Body of pancreas (tissue), 4 donors: ENCODE measurements around the gene NOX1. TPM values are rescaled to one million over a fixed set of nuclear protein-coding genes. Genes with fewer than 3 reads are reported as not detected.
A peak's percentile ranks its signal among the peaks of the same experiment; 100 is the strongest.

ENCODE experiments used
- ATAC-seq: fragments of 150-250 bp; one replicate; pipeline ENCODE4 v1.9.1; 2016
- DNase-seq, 4 donors: peaks; one replicate each; pipeline ENCODE4 v3.0.0-alpha.2; 2019
- H3K27ac ChIP-seq, 4 donors: fragments of 200-600 bp; sonication (generic); 1 replicate in 3 of 4; 2 replicates in 1 of 4; pipeline versions ENCODE4 v1.5.1 to v1.6.1; 2016 to 2019; ENCODE audit warnings: mild to moderate bottlenecking in 1 of 4, mixed read lengths in 1 of 4, moderate library complexity in 1 of 4
- H3K27me3 ChIP-seq, 2 donors: fragments of 200-600 bp; sonication (generic); one replicate each; pipeline ENCODE4 v1.6.0; 2016; ENCODE audit warnings: mild to moderate bottlenecking in 1 of 2
- H3K36me3 ChIP-seq, 2 donors: fragments of 200-600 bp; sonication (generic); replicated peaks in 1 of 2; 2 replicates each; pipeline ENCODE4 v1.5.1; 2016; ENCODE audit warnings: low read depth in 2 of 2; ENCODE audit not compliant: insufficient read depth in 1 of 2
- H3K4me1 ChIP-seq: fragments of 200-600 bp; sonication (generic); one replicate; pipeline ENCODE4 v1.6.0; 2016
- H3K4me3 ChIP-seq, 2 donors: fragments of 200-600 bp; sonication (generic); 1 replicate in 1 of 2; 2 replicates in 1 of 2; pipeline ENCODE4 v1.5.1; 2016 to 2019
- H3K9me3 ChIP-seq, 3 donors: fragments of 200-600 bp; sonication (generic); 1 replicate in 2 of 3; 2 replicates in 1 of 3; pipeline ENCODE4 v1.5.1; 2016
- CTCF ChIP-seq, 7 experiments: fragments of 450-650 bp in 4 of 7; fragments of 200-600 bp in 3 of 7; sonication (generic) in 3 of 7; IDR thresholded peaks; one replicate each; pipeline ENCODE4 v1.5.1; 2016 to 2019; ENCODE audit warnings: antibody characterized with exemption in 7 of 7
- POLR2A ChIP-seq, 3 donors: fragments of 450-650 bp; IDR thresholded peaks; one replicate each; pipeline ENCODE4 v1.6.1; 2016; ENCODE audit warnings: antibody characterized with exemption in 3 of 3, mild to moderate bottlenecking in 2 of 3
- WGBS, 2 donors: methylation state at CpG; one replicate each; pipeline ENCODE4 v1.1.5; 2017; 5-methylcytosine and 5-hydroxymethylcytosine counted together
- intact Hi-C: fragments of 100-400 bp; cut with DNase I; formaldehyde crosslinking; loops from one replicate; pipeline ENCODE4 v1.15.1; 2023
- total RNA-seq, 2 donors: library from RNA; depleted of rRNA; stranded (reverse); fragments of >200 nt; gene quantifications; one replicate each; pipeline ENCODE4 v1.1.0, GENCODE V29; 2016

Gene NOX1
- total RNA-seq, 2 donors from 2014 or later = not detected

- Histone ChIP-seq H3K27ac (no peak overlapping the region), H3K4me1 (no peaks in the 10 kb centered on the region), H3K36me3 (no peaks in the 10 kb centered on the region), H3K4me3 (no peak overlapping the region), H3K9me3 (no peaks in the 10 kb centered on the region), H3K27me3 (no peaks in the 10 kb centered on the region)
- intact Hi-C loops = no loop called here
- no peak for TF ChIP-seq CTCF (IDR thresholded peaks at IDR 0.05)
- no peak for TF ChIP-seq POLR2A (IDR thresholded peaks at IDR 0.05)
- WGBS, 2 donors = 47% methylated on average over 6 of the region's 6 CpGs; no CpG with 5 or more reads in 1 of the 2 donors
- ATAC-seq (no peak), DNase-seq (peak in 2 of 4 donors; percentile 6 to 9)
Observed at GRCh38 chrX:100863326-100863864, 10.8 kb downstream of the NOX1 start.

- intact Hi-C loops = no loop called here
- Histone ChIP-seq H3K27me3 (no peaks in the 10 kb centered on the region), H3K4me1 (no peaks in the 10 kb centered on the region), H3K4me3 (no peak overlapping the region), H3K27ac (no peak overlapping the region), H3K9me3 (no peaks in the 10 kb centered on the region), H3K36me3 (no peaks in the 10 kb centered on the region)
- ATAC-seq (no peak), DNase-seq (no peak)
- WGBS, 2 donors = 60 to 69% methylated on average over 2 of the region's 2 CpGs
- no peak for TF ChIP-seq POLR2A (IDR thresholded peaks at IDR 0.05)
- TF ChIP-seq CTCF (IDR thresholded peaks at IDR 0.05) = no peak
Observed at GRCh38 chrX:100852810-100853209, 21.3 kb downstream of the NOX1 start.

- Histone ChIP-seq H3K9me3 (no peaks in the 10 kb centered on the region), H3K4me1 (no peaks in the 10 kb centered on the region), H3K4me3 (no peak overlapping the region), H3K27ac (no peak overlapping the region), H3K36me3 (no peaks in the 10 kb centered on the region), H3K27me3 (no peaks in the 10 kb centered on the region)
- ATAC-seq = no peak
- DNase-seq = no peak
- intact Hi-C loops = no loop called here
- no peak for TF ChIP-seq CTCF (IDR thresholded peaks at IDR 0.05)
- TF ChIP-seq POLR2A (IDR thresholded peaks at IDR 0.05) = no peak
- WGBS, 2 donors = 48 to 62% methylated on average over 4 of the region's 4 CpGs
Observed at GRCh38 chrX:100850317-100850716, 23.8 kb downstream of the NOX1 start.

- Histone ChIP-seq H3K27me3 (no peaks in the 10 kb centered on the region), H3K4me1 (peaks cover 13% of the 10 kb centered on the region), H3K4me3 (no peak overlapping the region), H3K27ac (peak overlapping the region in 2 of 4 donors; percentile 36 to 49), H3K9me3 (no peaks in the 10 kb centered on the region), H3K36me3 (peaks cover 0 to 2% of the 10 kb centered on the region in 2 donors)
- DNase-seq = peak in 1 of 4 donors; percentile 12
- peak; percentile 73 for ATAC-seq
- intact Hi-C loops = no loop called here
- WGBS, 2 donors = 43 to 44% methylated on average over 8 to 9 of the region's 9 CpGs
- TF ChIP-seq CTCF (IDR thresholded peaks at IDR 0.05) (no peak), POLR2A (IDR thresholded peaks at IDR 0.05) (no peak)
Observed at GRCh38 chrX:100831219-100831946, 42.8 kb downstream of the NOX1 start.
